IPS DF 4.7 (cell line): ENCODE data around the gene SETDB1.
"Not testable (repeated sequence)": the region's sequence is repeated elsewhere in the genome, so short reads cannot be mapped to it uniquely, and the experiment has no call there.

Experiments
- DNase-seq: peaks from one replicate; pipeline ENCODE4 v3.0.0-alpha.2; 2013; ENCODE audit warnings: low spot score; ENCODE audit errors: extremely low read depth

Gene SETDB1

GRCh38 chr1:150928775-150929174 lies 2.6 kb downstream of the SETDB1 start:
- DNase-seq: not testable (repeated sequence)

GRCh38 chr1:150931773-150932172 lies 5.6 kb downstream of the SETDB1 start:
- DNase-seq: no peak

- no peak for DNase-seq
These were observed 18.7 kb downstream of the SETDB1 start for GRCh38 chr1:150944856-150945255.

GRCh38 chr1:150954708-150955107 lies 28.5 kb downstream of the SETDB1 start:
- DNase-seq: no peak

GRCh38 chr1:150955280-150955679 lies 29.1 kb downstream of the SETDB1 start:
- DNase-seq: no peak

GRCh38 chr1:150957666-150958065 lies 31.5 kb downstream of the SETDB1 start:
- no peak for DNase-seq

GRCh38 chr1:150960646-150961045 lies 34.5 kb downstream of the SETDB1 start:
- no peak for DNase-seq

GRCh38 chr1:150961756-150962155 lies 35.6 kb downstream of the SETDB1 start:
- no peak for DNase-seq

GRCh38 chr1:150963321-150964163 lies 37.4 kb downstream of the SETDB1 start:
- DNase-seq: no peak

- no peak for DNase-seq
These were observed 38.0 kb downstream of the SETDB1 start for GRCh38 chr1:150964164-150964489.

GRCh38 chr1:150965605-150966004 lies 39.4 kb downstream of the SETDB1 start:
- no peak for DNase-seq

- DNase-seq: no peak
These were observed 39.8 kb downstream of the SETDB1 start for GRCh38 chr1:150966011-150966410.

GRCh38 chr1:150967936-150968335 lies 41.8 kb downstream of the SETDB1 start:
- DNase-seq: no peak

GRCh38 chr1:150968491-150968890 lies 42.3 kb downstream of the SETDB1 start:
- no peak for DNase-seq

GRCh38 chr1:150969626-150970025 lies 43.5 kb downstream of the SETDB1 start:
- no peak for DNase-seq

GRCh38 chr1:150970808-150971582 lies 44.8 kb downstream of the SETDB1 start:
- DNase-seq: no peak

GRCh38 chr1:150971583-150972416 lies 45.6 kb downstream of the SETDB1 start:
- DNase-seq: no peak

GRCh38 chr1:150972417-150972940 lies 46.3 kb downstream of the SETDB1 start:
- DNase-seq: no peak

GRCh38 chr1:150973258-150973835 lies 47.2 kb downstream of the SETDB1 start:
- no peak for DNase-seq

- no peak for DNase-seq
These were observed 47.8 kb downstream of the SETDB1 start for GRCh38 chr1:150973836-150974579.
